GM23248 (cell line): ENCODE results near the gene KLHL40. TPM values are rescaled to one million over a fixed set of nuclear protein-coding genes. Genes with fewer than 3 reads are reported as not detected.

ENCODE experiments used
- DNase-seq: peaks from one replicate; pipeline ENCODE4 v3.0.0-alpha.2; 2015
- H2AFZ ChIP-seq: fragments of 200-600 bp; sonication (generic); 2 replicates; pipeline ENCODE4 v1.6.1; 2016; ENCODE audit warnings: antibody characterized with exemption
- H3F3A ChIP-seq: fragments of 200-600 bp; sonication (generic); 2 replicates; pipeline ENCODE4 v1.6.1; 2016; ENCODE audit warnings: mild to moderate bottlenecking, antibody characterized with exemption, mixed run types; ENCODE audit not compliant: insufficient read depth
- H3K27ac ChIP-seq: fragments of 200-600 bp; sonication (generic); 2 replicates; pipeline ENCODE4 v1.5.1; 2016; ENCODE audit warnings: mild to moderate bottlenecking
- H3K27me3 ChIP-seq: fragments of 200-600 bp; sonication (generic); replicated peaks from 2 replicates; pipeline ENCODE4 v1.6.1; 2016; ENCODE audit warnings: mild to moderate bottlenecking; ENCODE audit not compliant: insufficient read depth
- H3K36me3 ChIP-seq: fragments of 200-600 bp; sonication (generic); 2 replicates; pipeline ENCODE4 v1.6.1; 2016; ENCODE audit warnings: low read depth, mild to moderate bottlenecking
- H3K4me1 ChIP-seq: fragments of 200-600 bp; sonication (generic); 2 replicates; pipeline ENCODE4 v1.6.1; 2016; ENCODE audit warnings: mild to moderate bottlenecking; ENCODE audit not compliant: insufficient read depth
- H3K4me2 ChIP-seq: fragments of 200-600 bp; sonication (generic); one replicate; pipeline ENCODE4 v1.6.1; 2016; ENCODE audit warnings: mild to moderate bottlenecking; ENCODE audit not compliant: unreplicated experiment
- H3K4me3 ChIP-seq: fragments of 200-600 bp; sonication (generic); 2 replicates; pipeline ENCODE4 v1.5.1; 2016; ENCODE audit warnings: mild to moderate bottlenecking
- H3K79me2 ChIP-seq: fragments of 200-600 bp; sonication (generic); 2 replicates; pipeline ENCODE4 v1.6.1; 2016; ENCODE audit warnings: mild to moderate bottlenecking; ENCODE audit not compliant: insufficient read depth
- H3K9ac ChIP-seq: fragments of 200-600 bp; sonication (generic); 2 replicates; pipeline ENCODE4 v1.6.1; 2016; ENCODE audit warnings: mild to moderate bottlenecking
- H3K9me2 ChIP-seq: fragments of 200-600 bp; sonication (generic); 2 replicates; pipeline ENCODE4 v1.6.1; 2016; ENCODE audit warnings: mixed run types, mild to moderate bottlenecking, moderate library complexity; ENCODE audit not compliant: insufficient read depth
- H3K9me3 ChIP-seq: fragments of 200-600 bp; sonication (generic); one replicate; pipeline ENCODE4 v1.6.1; 2017; ENCODE audit warnings: low read depth
- H4K20me1 ChIP-seq: fragments of 200-600 bp; sonication (generic); 2 replicates; pipeline ENCODE4 v1.6.0; 2016; ENCODE audit not compliant: insufficient read depth
- EZH2 ChIP-seq: fragments of 200-600 bp; sonication (generic); IDR thresholded peaks from 2 replicates; pipeline ENCODE4 v1.6.1; 2018; ENCODE audit warnings: antibody characterized with exemption, mild to moderate bottlenecking; ENCODE audit not compliant: insufficient read depth, poor library complexity, severe bottlenecking
- EZH2phosphoT487 ChIP-seq: fragments of 200-600 bp; sonication (generic); IDR thresholded peaks from 2 replicates; pipeline ENCODE4 v1.6.1; 2018; ENCODE audit warnings: antibody characterized with exemption, moderate library complexity, mild to moderate bottlenecking, low read depth; ENCODE audit not compliant: insufficient read depth
- whole genome bisulfite sequencing, 2 experiments: methylation state at CpG; one replicate each; pipeline ENCODE4 v1.1.6; 2015 to 2017; ENCODE audit warnings: low lambda C conversion rate in 2 of 2, low coverage in 1 of 2; ENCODE audit errors: missing lambda C conversion rate in 2 of 2; 5-methylcytosine and 5-hydroxymethylcytosine counted together
- in situ Hi-C: fragments of 300-500 bp; cut with MboI; formaldehyde crosslinking; loops from 2 replicates; pipeline ENCODE4 v1.15.0; 2020
- polyA plus RNA-seq: library from polyadenylated mRNA; unstranded; fragments of >200 nt; fragmentation: Nextera tagmentation; extraction: Ambion mirVana; gene quantifications from 2 replicates; pipeline ENCODE4 v1.2.1, GENCODE V29; 2016
- total RNA-seq: library from RNA; depleted of rRNA; stranded (reverse); fragments of >200 nt; shearing (Covaris generic); gene quantifications from 2 replicates; pipeline ENCODE4 v1.2.3, GENCODE V29; 2014

KLHL40 gene
- total and polyA plus RNA-seq, 2 experiments from 2014 or later = not detected

DNA sequence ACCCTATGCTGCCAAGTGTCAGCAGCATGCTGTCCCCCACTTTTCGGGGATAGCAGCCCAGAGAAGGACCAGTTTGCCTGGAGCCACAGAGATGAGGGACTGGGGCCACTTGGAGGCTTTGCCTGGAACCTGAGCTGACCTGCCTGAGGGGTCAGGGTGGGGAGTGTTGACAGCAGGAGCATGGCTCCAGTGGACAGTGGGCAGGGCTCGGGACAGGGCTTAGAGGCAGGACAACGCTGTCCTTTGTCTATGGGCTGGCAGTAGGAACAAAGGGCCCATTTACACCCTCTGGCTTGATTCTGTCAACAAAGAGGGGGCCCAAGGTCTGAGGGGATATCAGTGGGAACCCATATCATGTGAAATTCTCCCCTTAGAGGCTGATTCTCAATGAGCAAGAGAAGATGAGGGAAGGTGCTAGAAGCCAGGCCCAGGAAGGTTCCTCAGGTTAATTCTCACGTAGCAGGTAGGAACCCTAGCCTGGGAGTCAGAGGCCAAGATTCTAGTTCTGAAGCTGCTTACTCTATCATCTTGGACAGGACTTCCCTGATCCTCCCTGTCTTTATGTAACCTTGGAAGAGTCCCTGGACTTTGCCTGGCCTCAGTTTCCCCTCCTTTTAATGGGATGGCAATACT lies 47.0 kb downstream of the KLHL40 start:
- no peak overlapping the region for H3K27ac ChIP-seq
- H3K27me3 ChIP-seq = no peaks in the 10 kb centered on the region
- H3K4me1 ChIP-seq = no peaks in the 10 kb centered on the region
- no peaks in the 10 kb centered on the region for H3K9me2 ChIP-seq
- in situ Hi-C loops = no loop called here
- H3K79me2 ChIP-seq = no peaks in the 10 kb centered on the region
- H4K20me1 ChIP-seq = no peaks in the 10 kb centered on the region
- TF ChIP-seq EZH2phosphoT487 (no peak), EZH2 (no peak)
- no peaks in the 10 kb centered on the region for H3F3A ChIP-seq
- H3K36me3 ChIP-seq = no peaks in the 10 kb centered on the region
- no peak for DNase-seq
- no peak overlapping the region for H2AFZ ChIP-seq
- H3K4me2 ChIP-seq = no peak overlapping the region
- H3K9ac ChIP-seq = no peak overlapping the region
- no peak overlapping the region for H3K4me3 ChIP-seq
- no peaks in the 10 kb centered on the region for H3K9me3 ChIP-seq
- WGBS, 2 experiments = 50 to 52% methylated on average over 4 of the region's 4 CpGs

DNA sequence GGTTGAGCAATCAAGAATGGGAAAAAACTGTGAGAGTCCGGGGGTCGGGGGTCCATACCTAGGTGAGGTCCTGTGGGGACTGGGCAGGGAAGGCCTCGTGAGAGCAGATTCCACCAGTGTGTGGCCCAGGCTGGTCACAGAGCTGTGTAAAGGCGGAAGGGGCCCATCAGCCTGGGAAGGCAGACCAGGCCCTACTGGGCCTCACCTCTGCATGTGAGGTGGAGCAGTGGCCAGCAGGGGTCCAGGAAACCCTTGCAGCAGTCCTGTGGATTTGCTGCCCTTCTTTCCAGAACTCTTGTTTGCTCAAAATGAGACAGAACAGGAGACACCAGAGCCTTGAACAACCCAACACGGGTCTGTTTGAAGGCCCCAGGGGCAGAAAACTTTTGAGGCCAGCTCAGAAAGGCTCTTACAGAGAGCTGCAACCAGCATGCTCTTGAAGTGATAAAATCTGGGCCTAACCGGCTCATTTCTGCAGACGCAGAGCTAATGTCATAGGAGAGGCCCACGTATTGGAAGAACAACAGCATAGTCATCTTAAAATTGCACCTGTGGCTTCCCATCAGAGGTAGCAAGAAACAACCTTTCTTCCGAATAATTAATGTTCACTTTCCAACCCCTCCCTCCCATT lies 47.6 kb downstream of the KLHL40 start:
- Histone ChIP-seq H4K20me1 (no peaks in the 10 kb centered on the region), H3K27me3 (no peaks in the 10 kb centered on the region), H3K4me2 (no peak overlapping the region), H2AFZ (no peak overlapping the region), H3K4me3 (no peak overlapping the region), H3K79me2 (no peaks in the 10 kb centered on the region), H3K36me3 (no peaks in the 10 kb centered on the region), H3K4me1 (no peaks in the 10 kb centered on the region), H3F3A (no peaks in the 10 kb centered on the region), H3K9me3 (no peaks in the 10 kb centered on the region), H3K9me2 (no peaks in the 10 kb centered on the region), H3K27ac (no peak overlapping the region), H3K9ac (no peak overlapping the region)
- TF ChIP-seq EZH2 = no peak
- no peak for TF ChIP-seq EZH2phosphoT487
- no peak for DNase-seq
- in situ Hi-C loops = no loop called here
- 74 to 77% methylated on average over 9 of the region's 9 CpGs for WGBS, 2 experiments

DNA sequence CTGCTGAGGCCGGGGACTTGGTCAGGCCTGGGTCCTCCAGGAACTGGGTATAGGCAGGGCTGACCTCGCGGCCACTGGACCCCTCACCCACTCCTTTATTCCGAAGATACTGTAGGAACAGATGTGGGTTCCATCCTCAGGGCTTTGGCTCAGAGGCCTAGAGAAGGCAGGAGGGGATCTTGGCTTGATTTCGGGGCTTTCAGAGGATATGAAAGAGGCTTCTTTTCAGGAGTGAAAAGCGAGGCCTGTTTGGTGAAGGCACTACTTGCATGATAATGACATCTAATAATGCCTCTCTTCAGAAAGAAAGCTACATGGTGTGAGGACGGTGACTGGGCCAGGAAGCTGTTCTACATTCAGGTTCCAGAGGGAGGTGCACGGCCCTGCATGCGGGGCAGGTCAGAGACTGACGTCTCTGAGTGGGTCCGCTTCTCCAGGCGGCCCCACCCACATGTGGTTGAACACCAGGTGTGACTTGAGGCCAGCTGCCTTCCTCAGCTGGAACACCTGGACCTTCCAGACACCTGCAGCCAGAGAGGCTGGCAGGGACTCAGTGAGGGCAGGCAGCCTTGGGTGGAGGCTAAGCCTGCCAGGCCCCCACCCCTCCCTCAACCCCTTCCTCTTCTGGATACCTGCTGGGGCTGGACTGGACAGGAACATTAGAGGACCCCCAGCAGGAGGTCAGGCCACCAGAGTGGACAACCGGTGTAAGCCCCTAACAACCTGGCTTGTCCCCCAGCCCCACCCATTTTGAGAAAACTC lies 48.3 kb downstream of the KLHL40 start:
- Histone ChIP-seq H3F3A (no peaks in the 10 kb centered on the region), H3K4me1 (no peaks in the 10 kb centered on the region), H3K36me3 (no peaks in the 10 kb centered on the region), H3K79me2 (no peaks in the 10 kb centered on the region), H2AFZ (no peak overlapping the region), H3K27me3 (no peaks in the 10 kb centered on the region), H3K9me2 (no peaks in the 10 kb centered on the region), H3K4me3 (no peak overlapping the region), H3K9ac (no peak overlapping the region), H4K20me1 (no peaks in the 10 kb centered on the region), H3K9me3 (no peaks in the 10 kb centered on the region), H3K27ac (no peak overlapping the region), H3K4me2 (no peak overlapping the region)
- 70 to 79% methylated on average over 13 of the region's 13 CpGs for WGBS, 2 experiments
- no peak for TF ChIP-seq EZH2
- no peak for TF ChIP-seq EZH2phosphoT487
- DNase-seq = no peak
- in situ Hi-C loops = no loop called here

DNA sequence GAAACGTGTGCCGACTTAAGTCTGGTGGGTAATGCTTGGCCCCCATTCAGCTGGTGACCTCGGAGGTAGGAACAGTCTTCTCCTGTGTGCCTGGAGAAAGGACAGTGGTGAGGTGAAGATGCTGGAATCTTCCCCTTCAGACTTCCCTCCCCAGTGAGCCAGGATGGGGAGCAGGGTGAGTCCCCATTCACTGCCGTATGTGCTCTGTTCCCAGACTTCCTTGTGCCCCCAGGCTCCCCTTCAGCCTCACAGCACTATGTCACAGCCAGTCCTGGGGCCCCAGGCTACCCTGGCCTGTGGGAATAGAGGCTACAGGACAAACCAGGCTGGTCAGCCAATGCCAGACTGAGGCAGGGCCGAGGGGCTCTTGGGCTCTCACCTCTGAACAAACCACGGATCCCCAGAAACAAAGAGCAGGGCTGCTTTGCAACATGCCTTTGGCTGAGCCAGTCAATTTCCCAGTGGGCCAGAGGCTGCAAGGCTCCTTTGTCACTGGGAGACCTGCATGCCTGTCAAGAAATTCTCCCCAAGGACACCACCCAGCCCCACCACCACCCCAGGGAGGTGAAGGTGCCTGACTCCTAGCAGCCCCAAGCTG lies 49.0 kb downstream of the KLHL40 start:
- Histone ChIP-seq H3K4me3 (no peak overlapping the region), H3F3A (no peaks in the 10 kb centered on the region), H2AFZ (no peak overlapping the region), H3K36me3 (no peaks in the 10 kb centered on the region), H3K27ac (no peak overlapping the region), H3K4me1 (no peaks in the 10 kb centered on the region), H4K20me1 (no peaks in the 10 kb centered on the region), H3K4me2 (no peak overlapping the region), H3K79me2 (no peaks in the 10 kb centered on the region), H3K9me2 (no peaks in the 10 kb centered on the region), H3K27me3 (no peaks in the 10 kb centered on the region), H3K9ac (no peak overlapping the region), H3K9me3 (no peaks in the 10 kb centered on the region)
- no peak for DNase-seq
- WGBS, 2 experiments = 55 to 58% methylated on average over 6 of the region's 6 CpGs
- in situ Hi-C loops = no loop called here
- TF ChIP-seq EZH2phosphoT487 (no peak), EZH2 (no peak)
